CD14-positive monocyte (primary cell): ENCODE data around the gene REEP1. TPM values are rescaled to one million over a fixed set of nuclear protein-coding genes. Genes with fewer than 3 reads are reported as not detected.

Source experiments
- DNase-seq, 3 donors: peaks; one replicate each; pipeline ENCODE4 v3.0.0-alpha.2; 2011 to 2022
- H2AFZ ChIP-seq: 2 replicates; pipeline ENCODE4 v1.6.0; 2012; ENCODE audit warnings: mild to moderate bottlenecking, low read depth, low read length, inconsistent platforms; ENCODE audit not compliant: insufficient read depth, poor library complexity, severe bottlenecking
- H3K27ac ChIP-seq, 2 donors: 1 replicate in 1 of 2; 2 replicates in 1 of 2; pipeline ENCODE4 v1.5.1; 2012 to 2013; ENCODE audit warnings: low read length in 2 of 2, control low read depth in 1 of 2, inconsistent platforms in 1 of 2, low read depth in 1 of 2, mild to moderate bottlenecking in 1 of 2
- H3K27me3 ChIP-seq, 2 donors: one replicate each; pipeline versions ENCODE4 v1.6.0 to v1.6.1; 2011 to 2013; ENCODE audit warnings: low read length in 2 of 2; ENCODE audit not compliant: control insufficient read depth in 2 of 2, insufficient read depth in 2 of 2
- H3K36me3 ChIP-seq, 2 donors: replicated peaks in 1 of 2; 1 replicate in 1 of 2; 2 replicates in 1 of 2; pipeline versions ENCODE4 v1.5.1 to v1.6.1; 2012 to 2013; ENCODE audit warnings: low read length in 2 of 2, control low read depth in 1 of 2, inconsistent platforms in 1 of 2, mild to moderate bottlenecking in 1 of 2; ENCODE audit not compliant: insufficient read depth in 2 of 2, control insufficient read depth in 1 of 2
- H3K4me1 ChIP-seq, 2 donors: 1 replicate in 1 of 2; 2 replicates in 1 of 2; pipeline versions ENCODE4 v1.5.1 to v1.6.1; 2012 to 2013; ENCODE audit warnings: low read length in 2 of 2, control low read depth in 1 of 2, inconsistent platforms in 1 of 2, mild to moderate bottlenecking in 1 of 2, moderate library complexity in 1 of 2; ENCODE audit not compliant: insufficient read depth in 2 of 2, control insufficient read depth in 1 of 2
- H3K4me2 ChIP-seq: replicated peaks from 2 replicates; pipeline ENCODE3; 2012; ENCODE audit warnings: low read length, moderate library complexity, mild to moderate bottlenecking; ENCODE audit not compliant: poor library complexity, severe bottlenecking; ENCODE audit errors: extremely low read depth
- H3K4me3 ChIP-seq, 3 experiments: fragments of 200-600 bp in 1 of 3; sonication (generic) in 1 of 3; replicated peaks in 1 of 3; 1 replicate in 2 of 3; 2 replicates in 1 of 3; pipeline ENCODE4 v1.5.1; 2011 to 2013; ENCODE audit warnings: low read length in 3 of 3, mild to moderate bottlenecking in 3 of 3, control low read depth in 2 of 3, low read depth in 2 of 3, inconsistent platforms in 1 of 3, moderate library complexity in 1 of 3
- H3K79me2 ChIP-seq: 2 replicates; pipeline ENCODE4 v1.6.0; 2012; ENCODE audit warnings: mild to moderate bottlenecking, control low read depth, inconsistent platforms, low read length, moderate library complexity; ENCODE audit not compliant: insufficient read depth
- H3K9ac ChIP-seq: 2 replicates; pipeline ENCODE4 v1.6.0; 2017; ENCODE audit warnings: low read length, mild to moderate bottlenecking; ENCODE audit not compliant: insufficient read depth, poor library complexity, severe bottlenecking
- H3K9me3 ChIP-seq, 2 donors: replicated peaks in 1 of 2; 1 replicate in 1 of 2; 2 replicates in 1 of 2; pipeline versions ENCODE4 v1.5.1 to v1.6.1; 2012 to 2013; ENCODE audit warnings: low read length in 2 of 2, control low read depth in 1 of 2; ENCODE audit not compliant: control insufficient read depth in 1 of 2, insufficient read depth in 1 of 2
- H4K20me1 ChIP-seq: 2 replicates; pipeline ENCODE4 v1.6.0; 2012; ENCODE audit warnings: mild to moderate bottlenecking, low read length, control low read depth, moderate library complexity; ENCODE audit not compliant: insufficient read depth
- H3K27ac Mint-ChIP-seq, 7 donors: one replicate each; pipeline ENCODE4 v1.8.0; 2020; ENCODE audit warnings: mild to moderate bottlenecking in 7 of 7, mixed read lengths in 7 of 7, moderate library complexity in 6 of 7, inconsistent platforms in 2 of 7
- H3K27me3 Mint-ChIP-seq, 3 donors: one replicate each; pipeline ENCODE4 v1.8.0; 2021 to 2022; ENCODE audit warnings: low read depth in 3 of 3, mild to moderate bottlenecking in 3 of 3, mixed read lengths in 3 of 3, moderate library complexity in 3 of 3, inconsistent platforms in 1 of 3
- H3K36me3 Mint-ChIP-seq, 2 donors: one replicate each; pipeline ENCODE4 v1.8.0; 2020; ENCODE audit warnings: mixed read lengths in 2 of 2, inconsistent platforms in 1 of 2, mild to moderate bottlenecking in 1 of 2
- H3K4me1 Mint-ChIP-seq: one replicate; pipeline ENCODE4 v1.8.0; 2020; ENCODE audit warnings: mild to moderate bottlenecking, mixed read lengths
- H3K4me3 Mint-ChIP-seq, 2 donors: one replicate each; pipeline ENCODE4 v1.8.0; 2020; ENCODE audit warnings: mild to moderate bottlenecking in 2 of 2, mixed read lengths in 2 of 2, moderate library complexity in 1 of 2
- H3K9me3 Mint-ChIP-seq, 7 donors: one replicate each; pipeline ENCODE4 v1.8.0; 2020 to 2022; ENCODE audit warnings: mixed read lengths in 7 of 7, mild to moderate bottlenecking in 6 of 7, moderate library complexity in 6 of 7, inconsistent platforms in 2 of 7
- WGBS: methylation state at CpG from one replicate; pipeline ENCODE4 v1.1.5; 2013; ENCODE audit warnings: missing lambda C conversion rate; ENCODE audit not compliant: insufficient coverage; 5-methylcytosine and 5-hydroxymethylcytosine counted together
- intact Hi-C, 2 donors: fragments of 100-400 bp; cut with micrococcal nuclease; formaldehyde crosslinking; loops; one replicate each; pipeline versions ENCODE4 v1.15.0 to v1.15.1; 2023
- polyA plus RNA-seq, 3 donors: library from polyadenylated mRNA; depleted of rRNA in 1 of 3; unstranded in 2 of 3; stranded (reverse) in 1 of 3; fragments of 300-500 nt in 2 of 3; fragments of >200 nt in 1 of 3; fragmentation: Illumina TruSeq in 2 of 3; gene quantifications; 1 replicate in 2 of 3; 2 replicates in 1 of 3; pipeline ENCODE4 v1.2.3, GENCODE V29; 2012 to 2021
- TF ChIP-seq, protein P1 (sequence below): fragments of 200-600 bp; IDR thresholded peaks from one replicate; pipeline ENCODE4 v1.8.0; 2022; ENCODE audit warnings: antibody characterized with exemption, mild to moderate bottlenecking

The REEP1 gene
- polyA plus RNA-seq, 3 donors = not detected

DNA sequence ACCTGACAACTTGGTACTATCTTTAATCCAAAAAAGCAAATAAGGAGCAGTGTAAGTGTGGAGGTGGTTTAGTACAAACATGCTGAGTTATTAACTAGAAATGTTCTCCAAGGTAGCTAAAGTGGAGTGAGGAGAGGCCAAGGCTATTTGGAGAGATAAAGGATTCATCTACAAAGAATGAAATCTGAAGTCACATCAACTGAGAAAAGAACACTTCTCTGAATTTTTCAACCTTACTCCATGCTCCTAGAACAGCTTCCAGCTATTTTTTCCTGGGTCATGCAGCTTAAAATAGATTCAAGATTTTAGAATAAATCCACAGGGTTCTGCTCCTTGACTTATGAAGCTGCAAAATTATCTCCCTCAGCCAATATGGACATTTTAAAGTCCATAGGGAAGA is 160.8 kb downstream of the REEP1 start:
- H3K27ac Mint-ChIP-seq = no peak overlapping the region
- peaks cover 55 to 77% of the 10 kb centered on the region in 2 donors for H3K36me3 ChIP-seq
- H3K36me3 Mint-ChIP-seq = peaks cover 56 to 74% of the 10 kb centered on the region in 2 donors
- no peaks in the 10 kb centered on the region for H3K9me3 Mint-ChIP-seq
- no peak overlapping the region for H3K27ac ChIP-seq
- no peak overlapping the region for H3K4me3 Mint-ChIP-seq
- H3K79me2 ChIP-seq = peaks cover 47% of the 10 kb centered on the region
- no peaks in the 10 kb centered on the region for H3K9me3 ChIP-seq
- H3K9ac ChIP-seq = no peak overlapping the region
- peaks cover 18% of the 10 kb centered on the region for H3K4me1 Mint-ChIP-seq
- H3K27me3 Mint-ChIP-seq = no peaks in the 10 kb centered on the region
- H4K20me1 ChIP-seq = peaks cover 56% of the 10 kb centered on the region
- no peak overlapping the region for H3K4me2 ChIP-seq
- no peak overlapping the region for H2AFZ ChIP-seq
- H3K4me1 ChIP-seq = peaks cover 4 to 11% of the 10 kb centered on the region in 2 donors
- H3K27me3 ChIP-seq = no peaks in the 10 kb centered on the region
- no peak for DNase-seq
- H3K4me3 ChIP-seq = no peak overlapping the region
- intact Hi-C loops = no loop called here
- TF ChIP-seq, protein P1, sequence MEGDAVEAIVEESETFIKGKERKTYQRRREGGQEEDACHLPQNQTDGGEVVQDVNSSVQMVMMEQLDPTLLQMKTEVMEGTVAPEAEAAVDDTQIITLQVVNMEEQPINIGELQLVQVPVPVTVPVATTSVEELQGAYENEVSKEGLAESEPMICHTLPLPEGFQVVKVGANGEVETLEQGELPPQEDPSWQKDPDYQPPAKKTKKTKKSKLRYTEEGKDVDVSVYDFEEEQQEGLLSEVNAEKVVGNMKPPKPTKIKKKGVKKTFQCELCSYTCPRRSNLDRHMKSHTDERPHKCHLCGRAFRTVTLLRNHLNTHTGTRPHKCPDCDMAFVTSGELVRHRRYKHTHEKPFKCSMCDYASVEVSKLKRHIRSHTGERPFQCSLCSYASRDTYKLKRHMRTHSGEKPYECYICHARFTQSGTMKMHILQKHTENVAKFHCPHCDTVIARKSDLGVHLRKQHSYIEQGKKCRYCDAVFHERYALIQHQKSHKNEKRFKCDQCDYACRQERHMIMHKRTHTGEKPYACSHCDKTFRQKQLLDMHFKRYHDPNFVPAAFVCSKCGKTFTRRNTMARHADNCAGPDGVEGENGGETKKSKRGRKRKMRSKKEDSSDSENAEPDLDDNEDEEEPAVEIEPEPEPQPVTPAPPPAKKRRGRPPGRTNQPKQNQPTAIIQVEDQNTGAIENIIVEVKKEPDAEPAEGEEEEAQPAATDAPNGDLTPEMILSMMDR = no peak

DNA sequence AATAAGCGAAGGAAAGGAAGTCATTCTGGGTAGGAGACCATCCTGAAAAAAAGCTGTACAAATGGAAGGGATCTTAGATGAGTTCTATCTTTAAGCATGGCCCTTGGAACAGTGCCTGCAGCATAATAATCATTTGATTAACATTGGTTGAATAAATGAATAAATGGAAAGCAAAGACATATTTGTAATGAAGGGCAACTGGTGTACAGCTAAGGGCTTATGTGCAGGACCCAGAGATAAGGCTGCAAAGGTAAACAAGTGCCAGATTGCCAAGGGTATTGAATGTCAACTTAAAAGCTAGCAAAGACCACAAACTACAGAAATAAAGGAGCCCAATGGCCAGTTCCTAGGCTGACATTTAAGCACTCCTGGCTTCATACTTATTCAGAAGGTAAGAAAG is 161.6 kb downstream of the REEP1 start:
- no peaks in the 10 kb centered on the region for H3K27me3 Mint-ChIP-seq
- intact Hi-C loops = no loop called here
- Histone ChIP-seq H3K36me3 (peaks cover 62 to 80% of the 10 kb centered on the region in 2 donors), H2AFZ (no peak overlapping the region), H3K27ac (peak overlapping the region in 1 of 2 donors; percentile 32), H3K4me2 (no peak overlapping the region), H4K20me1 (peaks cover 48% of the 10 kb centered on the region), H3K4me3 (no peak overlapping the region), H3K9me3 (no peaks in the 10 kb centered on the region), H3K4me1 (peaks cover 4 to 11% of the 10 kb centered on the region in 2 donors), H3K79me2 (peaks cover 40% of the 10 kb centered on the region), H3K9ac (no peak overlapping the region), H3K27me3 (no peaks in the 10 kb centered on the region)
- H3K27ac Mint-ChIP-seq = no peak overlapping the region
- DNase-seq = no peak
- TF ChIP-seq, protein P1 = no peak
- H3K4me1 Mint-ChIP-seq = peaks cover 18% of the 10 kb centered on the region
- H3K9me3 Mint-ChIP-seq = no peaks in the 10 kb centered on the region
- peaks cover 62 to 80% of the 10 kb centered on the region in 2 donors for H3K36me3 Mint-ChIP-seq
- WGBS = no CpG with 5 or more reads among the region's 1 CpG
- no peak overlapping the region for H3K4me3 Mint-ChIP-seq
